GM21447 (cell line): ENCODE measurements around the gene RIOK1.
"Not testable (repeated sequence)": the region's sequence is repeated elsewhere in the genome, so short reads cannot be mapped to it uniquely, and the experiment has no call there.

Experiments used
- ATAC-seq: cut with Tn5 transposase; IDR thresholded peaks from one replicate; pipeline ENCODE4 v1.9.1; 2021; ENCODE audit not compliant: unreplicated experiment

Gene RIOK1

GRCh38 chr6:7389451-7390225 lies at the start of gene RIOK1, which contains the start of gene CAGE1:
Gene RIOK1, plus strand, starts transcription at chr6:7389808. Its CDS starts 195 bp downstream, at chr6:7390003.
Gene CAGE1, minus strand, starts transcription at chr6:7389742. Its CDS starts 2,569 bp downstream, at chr6:7387173.
- peak; percentile 97 for ATAC-seq

GRCh38 chr6:7341271-7341670 lies 48.3 kb upstream of the RIOK1 start:
- no peak for ATAC-seq

- peak; percentile 93 for ATAC-seq
Observed at GRCh38 chr6:7341989-7342742, 47.4 kb upstream of the RIOK1 start.

GRCh38 chr6:7343546-7344475 lies 45.8 kb upstream of the RIOK1 start:
- ATAC-seq = no peak

DNA sequence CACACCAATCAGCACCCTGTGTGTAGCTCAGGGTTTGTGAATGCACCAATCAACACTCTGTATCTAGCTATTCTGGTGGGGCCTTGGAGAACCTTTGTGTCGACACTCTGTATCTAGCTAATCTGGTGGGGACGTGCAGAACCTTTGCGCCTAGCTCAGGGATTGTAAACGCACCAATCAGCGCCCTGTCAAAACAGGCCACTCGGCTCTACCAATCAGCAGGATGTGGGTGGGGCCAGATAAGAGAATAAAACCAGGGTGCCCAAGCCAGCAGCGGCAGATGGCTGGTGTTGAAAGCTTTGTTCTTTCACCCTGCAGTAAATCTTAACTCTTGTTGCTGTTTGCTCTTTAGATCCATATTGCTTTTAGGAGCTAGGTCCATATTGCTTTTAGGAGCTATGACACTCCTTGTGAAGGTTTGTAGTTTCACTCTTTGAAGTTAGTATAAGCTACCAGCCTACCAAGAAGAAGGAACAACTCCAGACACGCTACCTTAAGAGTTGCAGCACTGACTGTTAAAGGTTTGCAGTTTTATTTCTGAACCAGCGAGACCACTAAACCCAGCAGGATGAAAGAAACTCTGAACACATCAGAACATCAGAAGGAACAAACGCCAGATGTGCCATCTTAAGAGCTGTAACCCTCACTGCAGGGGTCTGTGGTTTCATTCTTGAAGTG lies 44.7 kb upstream of the RIOK1 start:
- not testable (repeated sequence) for ATAC-seq

DNA sequence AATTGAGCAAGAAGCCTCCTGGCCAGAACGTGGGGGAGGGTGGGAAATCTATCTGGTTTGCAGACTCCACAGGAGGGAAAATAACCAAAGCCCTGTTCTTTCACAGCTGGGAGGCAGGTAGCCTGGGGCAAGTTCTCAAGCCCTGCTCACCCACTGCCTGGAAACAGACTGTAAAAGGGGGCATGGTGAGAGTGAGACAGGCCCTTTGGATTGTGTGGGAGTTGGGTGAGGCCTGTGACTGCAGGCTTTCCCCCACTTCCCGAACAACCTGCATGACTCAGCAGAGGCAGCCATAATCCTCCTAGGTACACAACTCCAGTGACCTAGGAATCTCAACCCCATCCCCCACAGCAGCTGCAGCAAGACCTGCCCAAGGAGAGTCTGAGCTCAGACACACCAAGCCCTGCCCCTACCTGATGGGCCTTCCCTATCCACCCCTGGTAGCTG lies 42.0 kb upstream of the RIOK1 start:
- not testable (repeated sequence) for ATAC-seq

- ATAC-seq = not testable (repeated sequence)
Observed at GRCh38 chr6:7350591-7350990, 39.0 kb upstream of the RIOK1 start.

- ATAC-seq = not testable (repeated sequence)
Observed at GRCh38 chr6:7351916-7352315, 37.7 kb upstream of the RIOK1 start.

- no peak for ATAC-seq
Observed at GRCh38 chr6:7367408-7367807, 22.2 kb upstream of the RIOK1 start.

DNA sequence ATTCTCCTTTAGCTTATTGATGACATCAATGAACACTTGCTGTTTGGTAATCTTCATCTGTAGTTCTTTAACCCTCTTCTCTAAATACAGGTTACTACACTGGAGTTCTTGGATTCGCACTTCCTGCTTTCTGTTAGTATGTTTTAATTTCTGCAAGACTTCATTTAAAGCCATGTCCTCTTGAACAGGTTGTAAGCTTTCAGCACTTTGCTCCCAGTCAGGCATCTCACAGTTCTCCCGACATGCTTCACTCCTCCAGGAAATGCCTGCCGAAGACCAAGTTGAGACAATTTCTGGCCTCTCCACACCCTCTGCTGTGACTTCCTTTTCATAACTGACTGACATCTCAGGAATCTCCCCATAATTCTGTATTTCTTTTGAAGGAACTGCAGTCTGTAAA lies 15.9 kb upstream of the RIOK1 start:
- no peak for ATAC-seq

DNA sequence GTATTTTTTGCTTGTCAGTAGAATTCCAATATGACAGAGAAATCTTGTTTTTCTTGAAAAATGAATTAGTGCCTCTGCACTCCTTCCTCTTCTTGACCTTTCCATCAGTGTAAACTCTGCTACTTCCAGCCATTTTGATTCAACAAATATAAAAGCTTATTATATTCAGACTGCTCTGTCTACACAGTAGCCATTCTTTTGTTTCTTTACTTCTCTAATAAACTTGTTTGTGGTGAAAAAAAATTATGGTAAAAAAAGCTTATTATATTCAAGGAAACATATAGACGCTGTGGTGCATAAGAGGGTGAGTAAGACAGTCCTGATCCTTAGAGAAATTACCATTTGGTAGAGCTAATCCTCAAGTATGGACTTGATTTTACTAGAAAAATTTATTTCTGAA lies 11.6 kb upstream of the RIOK1 start:
- no peak for ATAC-seq

DNA sequence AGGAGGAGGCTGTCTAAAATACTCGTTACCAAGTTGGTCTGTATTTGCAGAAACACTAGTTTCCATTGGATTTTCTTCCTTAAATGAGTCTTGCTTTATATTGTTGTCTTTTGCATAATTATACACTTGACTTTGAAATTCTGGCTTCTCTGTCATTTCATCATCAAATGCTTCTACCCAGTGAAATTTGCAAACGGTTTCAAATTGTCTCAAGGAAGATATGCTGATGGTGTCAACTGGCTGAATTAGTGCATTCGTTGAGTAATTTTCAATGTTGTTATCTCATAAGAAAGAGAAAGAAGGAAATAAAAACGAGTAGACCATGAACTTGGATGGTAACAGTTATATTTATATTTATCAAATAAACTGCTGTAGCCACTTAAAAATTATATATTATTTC lies 10.9 kb upstream of the RIOK1 start:
- no peak for ATAC-seq

- no peak for ATAC-seq
Observed at GRCh38 chr6:7381092-7381491, 8.5 kb upstream of the RIOK1 start.

GRCh38 chr6:7389162-7389450 lies 502 bp upstream of the RIOK1 start:
- ATAC-seq = no peak

GRCh38 chr6:7390226-7390878 lies 744 bp downstream of the RIOK1 start:
- peak; percentile 10 for ATAC-seq

DNA sequence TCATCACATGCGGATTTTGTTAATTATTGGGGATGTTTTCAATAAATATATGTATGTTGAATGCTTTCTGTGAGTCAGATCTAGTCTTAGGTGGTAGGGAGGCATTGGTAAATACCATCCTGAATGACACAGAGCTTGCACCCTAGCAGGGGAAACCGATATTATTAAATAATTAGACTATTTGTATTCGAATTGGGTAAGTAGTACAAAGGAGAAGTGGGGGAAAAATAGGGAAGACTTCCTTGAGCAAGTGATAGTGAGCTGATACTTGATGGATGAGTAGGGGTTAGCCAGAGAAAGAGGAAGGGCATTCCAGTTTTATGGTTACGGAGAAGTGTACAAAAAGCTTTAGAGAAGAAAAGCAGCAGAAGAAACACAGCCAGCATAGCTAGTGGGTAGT lies 1.5 kb downstream of the RIOK1 start:
- ATAC-seq = no peak

DNA sequence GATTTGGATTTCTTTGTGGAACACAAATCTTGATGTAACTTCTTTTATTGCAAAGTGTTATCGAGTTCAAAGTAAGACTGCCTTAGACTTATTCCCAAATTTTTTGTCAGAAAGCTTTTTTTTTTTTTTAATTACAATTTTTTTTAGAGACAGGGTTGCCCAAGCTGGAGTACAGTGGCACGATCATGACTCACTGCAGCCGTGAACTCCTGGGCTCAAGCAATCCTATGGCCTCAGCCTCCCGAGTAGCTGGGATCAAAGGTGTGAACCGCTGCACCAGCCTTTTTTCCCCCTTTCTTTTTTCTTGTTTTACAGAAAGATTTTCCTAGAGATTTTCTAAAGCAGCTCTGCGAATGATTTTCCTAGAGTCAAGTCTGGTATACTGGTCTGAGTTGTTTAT lies 2.8 kb downstream of the RIOK1 start:
- no peak for ATAC-seq

DNA sequence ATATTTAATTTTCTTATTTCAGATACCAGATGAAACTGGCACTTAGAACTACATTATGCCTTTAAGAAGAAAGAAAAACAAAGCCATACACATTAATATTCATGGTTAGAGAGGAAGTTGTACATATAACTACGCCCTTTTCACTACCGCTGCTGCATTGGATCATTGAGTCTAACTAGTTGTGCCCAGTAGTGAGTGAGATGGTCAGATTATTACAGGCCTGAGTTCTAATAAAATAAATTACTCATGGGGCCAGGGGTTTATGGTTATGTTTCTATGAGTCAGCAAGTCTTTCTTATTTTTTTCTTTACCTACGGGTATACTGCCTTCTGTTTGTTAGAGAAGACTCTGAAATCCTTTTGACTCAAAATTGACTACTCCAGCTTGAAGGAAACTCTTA lies 11.5 kb downstream of the RIOK1 start:
- ATAC-seq = no peak

- ATAC-seq = no peak
Observed at GRCh38 chr6:7402716-7403115, 13.1 kb downstream of the RIOK1 start.

GRCh38 chr6:7404546-7404945 lies 14.9 kb downstream of the RIOK1 start:
- no peak for ATAC-seq
